ENCODE measurements around the gene TET2. TPM values are rescaled to one million over a fixed set of nuclear protein-coding genes. Genes with fewer than 3 reads are reported as not detected.

The TET2 gene
- total RNA-seq, result 52.4 TPM

DNA sequence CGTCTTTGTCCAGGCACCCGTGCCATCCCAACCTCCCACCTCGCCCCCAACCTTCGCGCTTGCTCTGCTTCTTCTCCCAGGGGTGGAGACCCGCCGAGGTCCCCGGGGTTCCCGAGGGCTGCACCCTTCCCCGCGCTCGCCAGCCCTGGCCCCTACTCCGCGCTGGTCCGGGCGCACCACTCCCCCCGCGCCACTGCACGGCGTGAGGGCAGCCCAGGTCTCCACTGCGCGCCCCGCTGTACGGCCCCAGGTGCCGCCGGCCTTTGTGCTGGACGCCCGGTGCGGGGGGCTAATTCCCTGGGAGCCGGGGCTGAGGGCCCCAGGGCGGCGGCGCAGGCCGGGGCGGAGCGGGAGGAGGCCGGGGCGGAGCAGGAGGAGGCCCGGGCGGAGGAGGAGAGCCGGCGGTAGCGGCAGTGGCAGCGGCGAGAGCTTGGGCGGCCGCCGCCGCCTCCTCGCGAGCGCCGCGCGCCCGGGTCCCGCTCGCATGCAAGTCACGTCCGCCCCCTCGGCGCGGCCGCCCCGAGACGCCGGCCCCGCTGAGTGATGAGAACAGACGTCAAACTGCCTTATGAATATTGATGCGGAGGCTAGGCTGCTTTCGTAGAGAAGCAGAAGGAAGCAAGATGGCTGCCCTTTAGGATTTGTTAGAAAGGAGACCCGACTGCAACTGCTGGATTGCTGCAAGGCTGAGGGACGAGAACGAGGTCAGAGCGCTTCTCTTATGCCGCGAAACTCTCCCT is at the start of gene TET2:
TET2 (plus strand) TSS at position 601 of the 740 bp plus-strand sequence. CDS start 87,067 bp downstream, outside the sequence.
- peak; percentile 91 for DNase-seq

DNA sequence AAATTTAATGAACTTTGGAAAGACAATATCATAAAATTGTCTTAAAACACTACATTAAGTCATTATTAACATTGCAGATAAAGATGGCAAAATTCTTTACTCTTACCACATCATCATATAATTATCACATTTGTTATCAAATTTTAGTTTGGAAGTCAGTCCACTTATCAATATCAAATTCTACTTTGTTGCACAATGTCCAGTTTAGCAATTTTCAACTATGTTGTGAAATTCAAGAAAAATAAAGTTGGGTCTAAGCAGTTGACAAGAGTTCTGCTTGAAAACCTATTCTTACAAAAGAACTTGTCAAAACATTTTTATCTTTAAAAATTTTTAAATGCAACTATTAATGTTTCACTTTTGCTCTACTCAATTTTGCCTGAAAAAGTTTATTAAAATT is 44.7 kb upstream of the TET2 start:
- DNase-seq, result no peak

DNA sequence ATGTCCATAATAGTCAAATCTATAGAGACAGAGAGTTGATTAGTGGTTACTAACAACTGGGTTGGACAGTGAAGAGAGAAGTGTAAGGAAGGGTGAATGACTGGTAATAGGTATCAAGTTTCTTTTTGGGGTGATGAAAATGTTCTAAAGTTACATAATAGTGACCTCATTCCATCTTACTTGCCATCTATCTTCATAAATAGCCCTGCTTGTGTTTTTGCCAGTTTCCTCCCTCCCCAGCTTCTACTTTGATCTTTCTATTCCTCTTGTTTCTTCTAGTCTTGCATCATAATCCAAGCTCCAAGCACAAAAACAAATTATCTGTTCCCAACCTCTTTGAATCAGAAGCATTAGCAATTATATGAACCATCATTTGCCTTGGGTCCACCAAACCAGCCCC is 40.2 kb upstream of the TET2 start:
- DNase-seq, result no peak

DNA sequence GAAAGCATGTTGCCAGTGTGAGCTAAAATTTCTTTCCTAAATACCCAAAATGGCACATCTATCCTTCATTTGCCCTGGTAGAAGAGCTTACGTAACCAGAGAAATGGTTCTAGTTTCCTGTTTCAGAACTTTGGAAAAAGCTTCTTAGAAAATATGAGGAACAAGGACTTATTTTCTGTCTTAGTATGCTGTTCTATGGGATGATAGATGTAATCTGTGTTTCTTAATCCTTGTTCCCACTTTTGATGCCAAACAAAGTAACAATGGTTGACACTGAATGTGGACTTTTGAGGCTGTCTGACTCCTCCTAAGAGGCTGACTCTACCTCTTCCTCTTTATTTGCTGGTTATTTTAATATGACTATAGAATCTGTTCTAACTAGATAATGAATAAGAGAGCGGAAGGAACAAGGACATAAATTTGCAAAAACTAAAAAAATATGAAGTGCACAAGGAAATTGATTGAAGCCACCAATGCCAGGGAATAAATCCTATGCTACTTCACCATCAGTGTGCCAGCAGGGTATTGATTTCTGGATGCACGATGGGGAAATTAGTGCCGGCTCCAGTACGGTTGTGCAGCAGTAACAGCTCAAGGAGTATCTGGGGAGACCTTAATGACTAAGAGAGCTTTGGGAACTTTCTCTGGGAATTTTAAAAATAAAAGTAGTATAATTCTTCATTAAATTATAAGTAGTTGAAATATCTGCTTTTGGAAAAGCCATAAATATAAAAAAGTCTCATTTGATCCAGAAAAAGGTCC is 39.4 kb upstream of the TET2 start:
- DNase-seq, result no peak

DNA sequence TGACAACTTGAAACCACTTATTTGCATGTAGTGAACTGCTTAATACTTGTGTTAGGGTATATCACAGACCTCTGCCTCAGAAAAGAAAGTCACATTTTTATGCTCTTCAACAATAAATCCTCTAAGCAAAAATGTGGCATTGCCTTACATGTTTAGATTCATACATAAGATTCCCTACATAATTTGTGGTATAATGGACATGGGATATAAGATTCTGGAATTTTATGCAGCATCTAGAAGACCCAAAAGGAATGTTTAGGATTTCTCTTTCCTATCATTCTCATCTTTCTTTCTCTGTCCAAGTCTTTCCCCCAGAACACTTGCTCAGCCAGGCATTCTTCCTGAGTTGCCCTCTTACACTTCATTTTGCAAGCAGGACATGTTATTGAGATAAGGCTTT is 37.7 kb upstream of the TET2 start:
- DNase-seq, result no peak

DNA sequence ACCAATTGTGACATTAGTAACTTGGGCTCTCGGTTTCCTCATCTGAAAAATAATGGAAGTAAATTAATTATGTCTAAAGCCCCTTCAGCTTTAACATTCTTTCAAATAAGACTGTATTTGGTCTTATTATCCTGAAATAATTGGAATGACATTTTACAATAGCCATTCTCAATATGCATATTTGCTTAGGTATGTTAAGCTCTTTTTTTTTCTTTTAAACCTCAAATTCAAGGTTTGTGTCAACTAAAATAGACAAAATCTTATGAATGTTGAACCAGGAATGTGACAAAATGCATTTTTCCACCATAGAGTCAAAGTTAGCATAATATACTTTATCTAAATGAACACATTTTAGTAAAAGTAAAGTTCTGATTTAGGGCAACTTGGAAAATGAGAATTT is 34.4 kb upstream of the TET2 start:
- DNase-seq, result no peak

DNA sequence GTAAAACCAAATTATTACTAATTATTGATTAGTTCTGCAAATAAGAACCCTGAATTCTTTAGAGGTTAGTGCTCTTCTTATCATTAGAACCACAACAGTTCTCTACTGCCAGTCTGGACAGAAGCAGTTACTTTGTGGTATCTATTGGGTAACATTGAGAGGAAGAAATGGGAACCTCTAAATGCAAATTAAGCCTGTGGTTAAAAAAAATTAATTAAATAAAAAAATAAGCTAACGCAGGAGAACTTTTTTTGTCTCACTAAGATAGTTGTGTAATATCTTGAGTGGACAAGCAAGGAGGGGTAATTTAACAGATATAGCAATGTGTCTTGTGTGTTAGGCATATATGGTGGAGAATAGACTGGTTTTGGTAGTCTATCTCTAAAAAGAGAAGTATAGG is 32.9 kb upstream of the TET2 start:
- no peak for DNase-seq

DNA sequence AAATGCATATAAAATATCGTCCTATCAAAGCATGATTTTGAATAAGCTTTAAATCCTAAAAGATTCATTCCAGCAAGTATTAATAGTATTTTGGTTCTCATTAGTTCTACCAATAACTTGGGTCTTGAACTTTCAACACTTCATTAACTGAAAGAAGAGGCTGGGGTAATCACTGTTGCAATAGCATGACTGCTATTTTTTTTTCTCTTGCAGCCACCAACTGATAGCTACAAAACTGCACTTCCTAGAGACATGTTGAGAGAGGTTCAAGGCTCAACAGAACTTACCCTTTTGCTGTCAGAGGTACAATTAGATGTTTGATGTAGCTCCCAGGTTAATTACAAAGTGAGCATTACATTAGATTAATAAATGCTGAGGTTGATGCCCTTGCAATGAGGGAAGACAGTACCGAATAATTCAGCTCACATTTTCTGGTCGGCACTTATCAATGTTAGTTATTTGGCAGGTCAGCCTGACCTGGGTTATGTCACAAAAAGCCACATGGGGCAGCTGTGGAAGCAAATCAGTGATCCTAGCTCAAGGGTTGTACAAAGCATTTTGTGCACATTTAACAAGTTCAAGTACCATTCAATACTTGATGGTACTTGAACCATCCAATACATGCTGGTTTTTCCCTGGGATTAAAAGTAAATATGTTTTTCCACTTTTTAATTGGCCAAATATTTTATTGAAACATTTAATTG is 29.9 kb upstream of the TET2 start:
- no peak for DNase-seq

DNA sequence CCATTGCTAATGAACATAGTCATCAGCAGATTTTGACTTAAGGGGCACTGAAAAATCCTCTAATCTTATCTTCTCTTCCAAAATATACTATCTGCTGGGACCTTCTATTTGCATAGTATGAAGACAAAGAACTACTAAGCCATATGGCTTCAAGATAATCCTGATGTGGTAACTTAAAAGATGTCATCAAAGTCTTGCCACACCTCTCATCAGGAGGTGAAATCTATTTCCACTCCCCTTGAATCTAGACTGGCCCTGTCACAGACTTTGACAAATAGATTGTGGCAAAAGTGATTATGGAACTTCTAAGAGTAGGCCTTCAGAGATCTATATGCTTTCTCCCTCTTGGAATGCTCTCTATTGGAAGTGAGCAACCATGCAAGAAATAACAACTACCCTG is 27.3 kb upstream of the TET2 start:
- DNase-seq, result no peak

DNA sequence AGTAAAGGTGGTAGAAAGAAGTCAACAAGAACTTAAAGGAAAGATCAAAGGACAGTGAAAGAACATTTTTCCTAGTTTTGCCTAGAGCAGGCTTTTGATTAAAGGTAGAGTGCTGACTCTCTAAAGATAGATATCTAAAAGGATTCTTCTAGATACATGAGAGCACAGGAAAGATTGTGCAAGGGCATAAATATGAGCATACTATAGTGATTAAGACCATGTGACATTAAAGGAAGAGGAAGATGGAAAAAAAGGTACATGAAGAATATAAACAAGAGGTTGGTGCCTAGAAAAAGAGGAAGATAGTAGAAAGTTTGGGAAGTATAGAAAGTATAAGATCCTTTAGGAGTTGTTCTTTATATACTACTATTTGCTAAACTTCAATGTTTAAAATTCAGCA is 26.1 kb upstream of the TET2 start:
- DNase-seq, result no peak

DNA sequence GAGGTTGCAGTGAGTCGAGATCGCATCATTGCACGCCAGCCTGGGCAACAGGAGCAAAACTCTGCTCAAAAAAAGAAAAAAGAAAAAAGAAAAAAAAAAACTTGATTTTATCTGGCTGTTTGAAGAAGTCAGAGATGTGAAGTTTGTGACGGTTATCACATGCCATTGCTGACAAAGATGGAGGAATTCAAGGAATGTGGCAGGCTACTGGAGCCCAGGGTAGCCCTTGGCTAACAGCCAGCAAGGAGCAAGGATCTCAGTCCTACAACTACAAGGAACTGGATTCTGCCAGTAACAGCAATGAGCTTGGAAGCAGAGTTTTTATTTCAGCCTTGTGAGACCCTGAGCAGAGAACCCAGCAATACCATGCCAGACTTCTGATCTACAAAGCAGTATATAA is 24.3 kb upstream of the TET2 start:
- DNase-seq, result no peak

DNA sequence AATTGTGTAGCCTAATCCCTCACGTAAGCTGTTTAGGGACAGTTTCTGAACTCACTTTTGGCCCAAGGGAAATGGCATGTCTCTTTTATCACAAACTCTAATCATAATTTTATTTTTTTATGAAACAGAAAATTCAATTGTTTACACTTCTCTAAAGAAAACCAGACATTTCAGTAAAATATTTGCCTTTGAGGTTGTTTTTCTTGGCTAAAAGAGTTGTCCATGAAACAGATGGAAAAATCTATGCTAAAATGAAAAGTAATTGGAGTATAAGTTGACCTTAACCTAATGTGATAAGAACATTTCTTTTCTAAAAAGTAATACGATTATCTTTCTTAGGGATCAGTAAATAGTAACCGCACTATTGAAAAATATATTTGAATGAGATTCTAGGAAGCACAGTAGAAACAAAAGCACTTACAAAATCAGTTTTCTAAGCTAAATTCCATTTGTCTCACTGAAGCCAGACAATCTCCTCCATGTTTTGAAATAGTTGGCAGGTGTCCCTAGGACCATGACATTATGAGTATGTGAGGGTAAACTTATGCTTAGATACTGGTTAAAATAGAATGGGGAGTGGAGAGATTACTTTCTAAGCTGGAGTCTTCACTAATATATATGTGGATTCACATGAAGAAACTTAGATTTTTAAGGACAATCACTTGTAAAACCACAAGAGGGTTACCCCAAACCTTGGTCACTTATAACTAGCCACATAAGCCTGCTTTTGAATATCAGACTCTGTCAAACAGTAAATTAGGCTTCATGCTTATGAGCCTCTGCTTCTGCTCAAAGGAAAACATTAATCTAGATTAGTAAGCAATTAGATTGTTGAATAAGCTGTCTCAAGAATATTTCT is 20.1 kb upstream of the TET2 start:
- DNase-seq, result peak; percentile 50

DNA sequence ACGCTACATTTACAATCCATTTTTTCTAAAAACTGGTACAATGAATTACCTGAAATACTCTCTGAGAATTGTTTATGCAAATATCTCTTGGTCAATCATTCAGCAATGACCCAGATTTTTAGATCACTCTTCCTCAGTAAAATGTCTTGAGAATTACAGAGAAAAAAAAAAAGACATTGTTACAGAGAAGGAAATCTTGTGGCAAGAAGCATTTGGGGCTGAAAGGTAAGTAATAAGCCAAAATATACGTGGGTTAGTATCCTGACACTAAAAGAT is 19.6 kb upstream of the TET2 start:
- no peak for DNase-seq

DNA sequence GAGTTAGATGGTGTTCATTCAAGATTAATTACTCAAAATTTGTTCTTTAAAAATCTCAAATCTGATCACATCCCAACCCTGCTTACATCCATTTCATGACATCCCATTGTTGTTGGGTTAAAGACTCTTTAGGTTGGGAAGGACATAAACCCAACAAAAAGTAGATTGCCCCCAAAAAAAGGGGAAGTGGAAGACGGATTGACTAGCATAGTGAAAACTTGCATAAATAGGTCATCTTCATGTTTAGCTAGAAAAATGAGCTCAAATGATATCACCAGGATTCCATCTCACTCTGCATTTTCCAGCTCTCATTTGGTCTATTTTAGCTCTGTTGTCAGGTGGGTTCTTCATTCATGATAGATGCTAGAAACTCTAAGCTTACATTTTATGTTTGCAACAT is 18.5 kb upstream of the TET2 start:
- no peak for DNase-seq

DNA sequence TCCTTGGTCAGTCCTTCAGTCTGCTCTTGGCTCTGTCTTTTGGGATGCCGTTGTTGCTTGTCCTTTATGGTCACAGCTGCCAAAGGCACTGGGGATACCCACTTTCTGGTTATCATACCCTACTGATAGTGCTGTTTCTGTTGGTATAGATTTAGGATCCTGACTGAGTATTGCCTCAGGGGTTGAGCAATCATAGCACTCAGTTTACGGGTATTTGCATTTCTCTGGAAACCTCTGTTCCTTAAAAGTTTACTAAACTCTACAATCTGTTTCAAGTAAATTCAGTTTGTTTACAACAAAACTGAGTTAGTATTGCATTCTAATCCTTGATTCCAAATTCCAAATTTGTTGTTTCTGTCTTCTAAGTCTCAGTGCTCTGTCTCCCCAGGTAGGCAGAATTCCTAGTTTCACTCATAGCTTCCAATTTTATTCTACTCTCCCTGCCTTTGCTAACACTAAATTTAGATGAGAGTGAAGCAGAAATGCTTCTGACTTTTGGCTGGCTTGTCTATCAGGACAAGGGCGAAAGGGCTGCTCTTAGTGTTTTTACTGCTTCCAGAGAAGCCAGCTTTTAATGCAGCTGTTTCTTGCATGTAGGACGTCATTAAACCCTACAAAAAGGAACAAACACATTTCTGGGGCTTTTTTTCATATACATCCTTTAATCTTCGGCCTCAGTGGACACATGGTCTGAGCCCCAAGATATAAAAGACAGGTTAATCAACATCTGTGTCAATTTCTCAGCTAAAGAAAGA is 17.2 kb upstream of the TET2 start:
- no peak for DNase-seq

DNA sequence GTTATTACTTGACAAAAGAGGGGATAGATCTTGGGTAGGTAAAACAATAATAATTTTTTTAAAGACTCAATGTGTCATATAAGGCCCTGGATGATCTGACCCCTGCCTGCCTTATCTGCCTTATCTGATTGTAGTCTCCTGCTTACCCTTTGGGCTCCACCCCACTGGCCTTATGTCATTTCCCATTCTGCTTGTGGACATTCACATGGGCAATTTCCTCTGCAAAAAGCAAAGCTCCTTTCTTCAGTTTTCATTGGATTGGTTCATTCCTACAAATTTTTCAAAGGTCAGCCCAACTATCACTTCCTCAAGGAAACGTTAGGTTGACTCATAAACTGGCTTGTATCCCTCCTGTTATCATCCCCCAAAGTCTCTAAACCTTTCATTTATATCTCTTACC is 15.7 kb upstream of the TET2 start:
- no peak for DNase-seq

DNA sequence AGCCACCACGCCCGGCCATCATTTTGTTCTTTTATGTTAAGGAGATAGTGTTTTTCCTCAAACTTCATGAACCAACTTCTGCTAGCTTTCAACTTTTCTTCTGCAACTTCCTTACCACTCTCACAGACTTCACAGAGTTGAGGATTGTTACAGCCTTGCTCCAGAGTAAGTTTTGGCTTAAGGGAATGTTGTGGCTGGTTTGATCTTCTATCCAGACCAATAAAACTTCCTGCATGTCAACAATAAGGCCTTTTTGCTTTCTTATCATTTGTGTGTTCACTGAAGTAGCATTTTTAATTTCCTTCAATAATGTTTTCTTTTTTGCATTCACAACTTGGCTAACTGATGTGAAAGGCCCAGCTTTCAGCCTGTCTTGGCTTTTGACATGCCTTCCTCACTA is 12.7 kb upstream of the TET2 start:
- DNase-seq, result no peak

DNA sequence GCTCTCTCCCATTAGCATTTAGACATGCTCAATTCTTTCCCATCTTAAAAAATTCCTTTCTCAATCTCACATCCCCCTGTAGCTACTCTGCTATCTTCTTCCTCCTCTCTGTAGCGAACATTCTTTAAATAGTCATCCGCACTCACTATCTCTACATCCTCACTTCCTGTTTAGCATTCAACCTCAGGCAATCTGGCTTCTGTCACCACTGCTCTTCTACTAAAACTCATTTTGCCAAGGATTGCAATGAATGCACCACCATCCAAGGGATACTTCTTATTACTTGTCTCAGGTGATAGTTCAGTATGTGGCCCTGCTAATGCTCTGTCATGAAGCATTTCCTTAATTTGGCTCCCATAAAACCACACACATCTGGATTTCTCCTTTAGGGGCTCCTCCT is 10.9 kb upstream of the TET2 start:
- no peak for DNase-seq

DNA sequence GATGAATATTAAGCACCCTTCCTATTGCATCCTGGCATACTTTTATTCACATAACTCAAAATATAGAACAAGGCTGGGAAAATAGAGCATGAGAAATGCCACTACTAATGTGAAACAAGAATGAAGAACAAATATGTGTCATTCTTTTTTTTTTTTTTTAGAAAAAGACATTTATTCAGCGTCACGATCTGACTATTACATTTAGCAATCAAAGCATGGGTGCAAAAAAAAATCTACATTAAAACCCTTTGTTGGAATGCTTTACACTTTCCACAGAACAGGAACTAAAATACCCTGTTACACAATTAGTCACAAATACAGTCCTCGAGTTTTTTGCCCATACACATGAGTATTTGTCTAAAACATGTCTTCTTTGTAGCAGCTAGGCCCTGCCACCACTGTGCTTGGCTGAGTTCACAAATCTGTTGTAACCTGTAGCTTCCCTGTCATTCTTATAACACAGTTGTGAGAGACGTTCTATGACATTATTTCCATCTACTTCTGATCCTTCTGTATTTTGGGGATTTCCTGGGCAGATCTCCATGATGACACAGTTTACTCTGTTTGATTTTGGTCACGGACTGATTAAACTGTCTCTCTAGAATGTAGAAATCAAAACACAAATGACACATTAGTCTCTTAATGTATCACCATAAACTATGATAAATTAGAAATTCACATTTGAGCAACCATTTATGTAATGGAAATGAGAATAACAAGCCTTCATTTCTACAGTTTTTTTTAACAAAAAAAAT is 9.4 kb upstream of the TET2 start:
- DNase-seq, result no peak

DNA sequence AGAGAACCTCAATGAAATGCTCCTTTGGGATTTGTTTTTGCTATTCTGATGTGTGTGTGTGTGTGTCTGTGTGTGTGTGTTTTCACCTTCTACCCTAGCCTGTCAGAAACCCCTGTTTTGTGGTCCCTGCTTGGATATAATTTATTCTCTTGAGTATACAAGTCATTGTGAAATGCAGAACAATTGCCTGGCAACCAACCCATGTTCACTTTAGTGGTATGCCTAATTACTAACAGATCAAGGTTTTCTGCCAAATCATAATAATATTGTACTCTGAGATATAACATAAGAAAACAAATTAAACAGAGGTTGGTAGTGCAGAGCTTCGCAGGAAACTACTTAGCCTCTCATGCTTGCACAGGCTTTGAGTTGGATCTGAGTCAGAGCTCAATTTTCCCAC is 7.0 kb upstream of the TET2 start:
- no peak for DNase-seq

Data from tongue (tissue), 2 donors.